Retinal pigment epithelial cell (primary cell): Measurements from ENCODE around the gene ITPK1.

ENCODE experiments used
- DNase-seq: peaks from one replicate; pipeline ENCODE4 v3.0.0-alpha.2; 2010; ENCODE audit warnings: low read depth
- H3K4me3 ChIP-seq: 2 replicates; pipeline ENCODE4 v1.5.1; 2011; ENCODE audit warnings: mild to moderate bottlenecking, low read length, control low read depth, moderate library complexity
- TF ChIP-seq, protein P1 (sequence below): conservative IDR thresholded peaks from 2 replicates; pipeline ENCODE4 v1.5.1; 2011; ENCODE audit warnings: low read depth, low read length, control low read depth, inconsistent platforms

ITPK1 gene

DNA sequence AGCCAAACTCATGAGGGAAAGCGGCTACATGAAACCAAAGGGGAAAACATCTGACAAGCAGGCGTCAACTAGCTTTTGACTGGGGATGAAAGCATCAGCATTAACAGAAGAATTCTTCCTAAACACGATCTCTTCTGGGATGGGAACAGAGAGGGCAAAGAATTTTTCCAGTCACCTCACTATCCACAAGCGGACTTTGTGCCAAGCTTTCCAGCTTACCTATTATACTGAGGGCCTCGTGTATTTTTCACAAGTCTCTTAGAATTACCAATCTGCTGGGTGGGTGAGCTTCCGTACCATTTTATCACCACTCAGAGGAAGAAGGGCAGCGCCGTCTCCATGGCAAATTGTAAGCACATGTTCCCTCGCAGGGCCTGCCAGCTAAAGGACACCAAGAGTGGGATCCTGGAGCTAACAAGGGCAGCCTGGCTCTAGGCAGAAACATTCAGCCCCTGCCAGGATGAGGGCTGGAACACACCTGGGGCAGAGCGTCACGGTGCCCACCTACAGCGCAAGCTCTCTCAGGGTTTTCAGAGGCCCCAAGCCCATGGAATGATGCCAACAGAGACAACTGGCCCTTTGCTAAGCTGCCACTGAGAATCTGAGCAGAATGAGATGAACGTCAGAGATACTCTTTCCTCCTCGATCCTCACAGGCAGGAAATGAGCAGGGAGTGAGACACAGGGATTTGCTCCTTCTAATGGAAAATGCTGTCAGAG, 118.2 kb downstream of the ITPK1 start:
- DNase-seq = no peak
- TF ChIP-seq, protein P1, sequence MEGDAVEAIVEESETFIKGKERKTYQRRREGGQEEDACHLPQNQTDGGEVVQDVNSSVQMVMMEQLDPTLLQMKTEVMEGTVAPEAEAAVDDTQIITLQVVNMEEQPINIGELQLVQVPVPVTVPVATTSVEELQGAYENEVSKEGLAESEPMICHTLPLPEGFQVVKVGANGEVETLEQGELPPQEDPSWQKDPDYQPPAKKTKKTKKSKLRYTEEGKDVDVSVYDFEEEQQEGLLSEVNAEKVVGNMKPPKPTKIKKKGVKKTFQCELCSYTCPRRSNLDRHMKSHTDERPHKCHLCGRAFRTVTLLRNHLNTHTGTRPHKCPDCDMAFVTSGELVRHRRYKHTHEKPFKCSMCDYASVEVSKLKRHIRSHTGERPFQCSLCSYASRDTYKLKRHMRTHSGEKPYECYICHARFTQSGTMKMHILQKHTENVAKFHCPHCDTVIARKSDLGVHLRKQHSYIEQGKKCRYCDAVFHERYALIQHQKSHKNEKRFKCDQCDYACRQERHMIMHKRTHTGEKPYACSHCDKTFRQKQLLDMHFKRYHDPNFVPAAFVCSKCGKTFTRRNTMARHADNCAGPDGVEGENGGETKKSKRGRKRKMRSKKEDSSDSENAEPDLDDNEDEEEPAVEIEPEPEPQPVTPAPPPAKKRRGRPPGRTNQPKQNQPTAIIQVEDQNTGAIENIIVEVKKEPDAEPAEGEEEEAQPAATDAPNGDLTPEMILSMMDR = no peak
- no peak overlapping the region for H3K4me3 ChIP-seq

DNA sequence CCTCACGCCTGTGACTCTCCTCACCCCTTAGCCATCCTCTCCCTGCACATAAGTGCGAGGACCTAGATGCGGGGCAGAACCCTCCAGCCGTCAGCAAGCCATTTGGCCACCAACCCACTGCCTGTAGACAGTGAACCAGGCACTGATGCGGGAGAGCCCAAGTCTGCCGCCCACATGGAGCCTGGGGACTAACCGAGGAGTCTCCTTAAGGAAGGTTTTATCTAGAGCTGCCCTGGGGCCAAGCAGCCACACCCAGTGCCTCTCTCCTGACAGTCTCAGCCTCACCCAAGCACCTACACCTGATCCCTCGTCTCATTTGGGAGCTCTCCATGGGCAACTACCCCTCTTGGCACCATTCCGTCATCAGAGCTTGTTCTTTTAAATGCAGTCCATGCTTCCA, 120.1 kb downstream of the ITPK1 start:
- H3K4me3 ChIP-seq = no peak overlapping the region
- TF ChIP-seq, protein P1 = no peak
- DNase-seq = no peak

DNA sequence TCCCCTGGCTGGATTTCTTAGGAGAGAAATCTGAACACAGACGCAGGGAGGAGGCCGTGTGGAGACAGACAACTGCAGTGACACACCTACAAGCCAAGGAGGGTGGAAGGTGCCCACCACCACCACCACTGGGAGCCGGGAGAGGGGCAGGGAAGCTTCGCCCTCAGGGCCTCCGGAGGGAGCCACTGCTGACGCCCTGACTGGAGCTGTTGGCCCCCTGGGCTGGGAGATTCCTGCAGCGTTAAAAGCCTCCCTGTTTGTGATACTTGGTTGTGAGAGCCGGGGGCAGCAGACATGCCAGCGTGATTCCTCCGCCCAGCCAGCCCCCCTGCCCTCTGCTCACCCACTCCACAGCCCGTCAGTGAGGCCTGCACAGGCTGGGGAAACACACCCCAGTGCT, 120.8 kb downstream of the ITPK1 start:
- H3K4me3 ChIP-seq = no peak overlapping the region
- TF ChIP-seq, protein P1 = no peak
- no peak for DNase-seq

DNA sequence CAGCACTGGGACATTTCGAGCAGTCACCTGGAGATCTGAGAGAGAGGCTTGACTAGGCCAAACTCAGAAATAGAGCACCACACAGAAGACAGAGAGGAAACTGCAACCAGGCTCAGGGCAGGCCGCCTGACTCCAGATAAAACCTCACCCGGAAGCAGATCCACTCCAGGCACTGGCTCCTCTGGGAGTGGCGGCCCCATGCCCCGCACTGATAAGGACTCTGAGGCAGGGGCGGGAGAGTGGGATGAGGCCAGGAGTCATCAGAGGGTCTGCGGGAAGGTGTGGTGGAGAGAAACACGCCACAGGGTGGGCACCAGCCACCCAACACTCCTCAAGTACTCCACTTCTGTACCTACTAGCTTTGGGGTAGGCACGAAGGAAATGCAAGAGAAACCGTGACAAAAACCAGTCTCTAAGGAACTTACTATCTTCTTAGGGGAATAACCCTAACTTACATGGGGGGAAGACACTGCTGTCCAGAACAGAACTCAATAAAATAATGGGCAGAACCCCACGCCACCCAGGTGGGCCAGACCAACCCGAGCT, 121.5 kb downstream of the ITPK1 start:
- TF ChIP-seq, protein P1 = no peak
- no peak for DNase-seq
- no peak overlapping the region for H3K4me3 ChIP-seq

DNA sequence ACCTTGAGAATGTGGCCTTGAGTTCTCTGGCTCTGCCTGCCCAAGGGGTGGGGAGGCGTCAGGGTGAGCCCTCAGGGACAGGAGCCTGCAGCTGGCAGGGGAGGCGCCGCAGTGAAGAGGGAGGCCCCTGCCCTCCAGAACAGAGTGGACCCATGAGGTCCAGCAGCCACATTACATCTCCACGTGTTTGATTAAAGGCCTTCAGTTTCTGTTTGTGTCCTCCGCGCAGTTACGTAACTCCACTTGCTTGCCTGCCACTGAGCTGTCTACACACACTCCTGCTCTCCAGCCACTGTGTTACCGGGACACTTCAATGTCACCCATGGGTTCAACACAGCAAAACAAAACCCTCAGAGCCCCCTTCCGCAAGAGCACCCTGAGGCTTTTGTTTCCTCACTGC, 122.4 kb downstream of the ITPK1 start:
- H3K4me3 ChIP-seq = no peak overlapping the region
- TF ChIP-seq, protein P1 = no peak
- DNase-seq = no peak

DNA sequence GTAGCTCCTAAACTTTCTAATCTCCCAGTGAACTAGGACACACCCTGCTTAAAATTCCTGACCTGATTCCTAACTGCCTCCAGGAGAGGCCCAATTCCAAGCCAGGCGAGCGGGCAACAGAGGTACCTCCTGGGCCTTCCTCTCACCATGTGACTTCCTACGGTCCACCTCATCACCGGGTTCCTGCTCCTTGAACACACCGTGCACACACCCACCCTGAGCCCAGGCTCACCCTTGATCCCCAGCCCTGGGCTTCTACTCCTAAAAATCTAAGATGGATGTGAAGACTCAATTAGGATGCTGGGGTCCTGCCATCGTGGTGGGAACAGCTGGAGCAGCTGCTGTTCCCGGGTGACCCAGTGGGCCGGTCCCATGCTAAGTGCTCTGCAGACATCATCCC, 124.2 kb downstream of the ITPK1 start:
- H3K4me3 ChIP-seq = no peak overlapping the region
- DNase-seq = no peak
- TF ChIP-seq, protein P1 = no peak
